ENCODE results near the gene MFSD6L. TPM values are rescaled to one million over a fixed set of nuclear protein-coding genes. Genes with fewer than 3 reads are reported as not detected.

Gene MFSD6L
- total RNA-seq, 1 donor from 2014 or later = not detected

Other genes with a start within 250 kb of the MFSD6L start
- 122 and 142 TPM in 2 replicates for gene MYH10, start 168.6 kb downstream of the MFSD6L start, total RNA-seq
- gene CCDC42, start 54.5 kb downstream of the MFSD6L start, total RNA-seq = not detected in 2 replicates
- gene SPDYE4, start 40.8 kb downstream of the MFSD6L start, total RNA-seq = not detected in 2 replicates
- gene PIK3R6, start 68.3 kb upstream of the MFSD6L start, total RNA-seq = not detected in 2 replicates
- gene PIK3R5, start 166.3 kb upstream of the MFSD6L start, total RNA-seq = not detected in 2 replicates
- under 0.01 and 0.20 TPM in 2 replicates for gene NTN1, start 222.1 kb upstream of the MFSD6L start, total RNA-seq

Data from pulmonary artery endothelial cell (primary cell).